Measurements from ENCODE around the gene RNF186. TPM values are rescaled to one million over a fixed set of nuclear protein-coding genes. Genes with fewer than 3 reads are reported as not detected.

The RNF186 gene
- total and polyA plus RNA-seq, 2 of the 13 experiments (the other 11 are each of a cell fraction or from before 2014, with no cell fraction given) = 0.07 to 0.20 TPM

Other genes starting within 250 kb of the RNF186 start
- gene NBL1, start 171.0 kb downstream of the RNF186 start, total RNA-seq (2016; rRNA removed; fragmentation: Illumina TruSeq; extraction: Trizol) = 1.9 and 2.7 TPM in 2 replicates
- gene NBL1, start 171.0 kb downstream of the RNF186 start, polyA plus RNA-seq (2011; rRNA removed) = 13.8 and 17.5 TPM in 2 replicates
- 0.04 TPM in 1 of 2 replicates, not detected in the other for gene HTR6, start 150.4 kb downstream of the RNF186 start, total RNA-seq (2016; rRNA removed; fragmentation: Illumina TruSeq; extraction: Trizol)
- 0.05 TPM in 1 of 2 replicates, not detected in the other for gene HTR6, start 150.4 kb downstream of the RNF186 start, polyA plus RNA-seq (2011; rRNA removed)
- gene TMCO4, start 15.4 kb downstream of the RNF186 start, total RNA-seq (2016; rRNA removed; fragmentation: Illumina TruSeq; extraction: Trizol) = 3.9 and 4.1 TPM in 2 replicates
- 2.1 and 3.3 TPM in 2 replicates for gene TMCO4, start 15.4 kb downstream of the RNF186 start, polyA plus RNA-seq (2011; rRNA removed)
- 5.2 and 7.5 TPM in 2 replicates for gene OTUD3, start 67.1 kb upstream of the RNF186 start, total RNA-seq (2016; rRNA removed; fragmentation: Illumina TruSeq; extraction: Trizol)
- gene OTUD3, start 67.1 kb upstream of the RNF186 start, polyA plus RNA-seq (2011; rRNA removed) = 5.2 and 5.6 TPM in 2 replicates
- not detected in 2 replicates for gene PLA2G2E, start 108.3 kb upstream of the RNF186 start, total RNA-seq (2016; rRNA removed; fragmentation: Illumina TruSeq; extraction: Trizol)
- gene PLA2G2E, start 108.3 kb upstream of the RNF186 start, polyA plus RNA-seq (2011; rRNA removed) = not detected in 2 replicates
- gene PLA2G2A, start 164.3 kb upstream of the RNF186 start, total RNA-seq (2016; rRNA removed; fragmentation: Illumina TruSeq; extraction: Trizol) = 0.35 and 0.77 TPM in 2 replicates
- 15.2 and 30.3 TPM in 2 replicates for gene PLA2G2A, start 164.3 kb upstream of the RNF186 start, polyA plus RNA-seq (2011; rRNA removed)

Data from HepG2 (cell line).